HCT116 (cell line): ENCODE data around the gene FARSA. TPM values are rescaled to one million over a fixed set of nuclear protein-coding genes. Genes with fewer than 3 reads are reported as not detected.
A peak's percentile ranks its signal among the peaks of the same experiment; 100 is the strongest.
"Not testable (repeated sequence)": the region's sequence is repeated elsewhere in the genome, so short reads cannot be mapped to it uniquely, and the experiment has no call there.

Experiments used
- ATAC-seq: fragments of 200-7000 bp; cut with Tn5 transposase; 2 replicates; pipeline ENCODE4 v1.9.1; 2020; ENCODE audit warnings: mild to moderate bottlenecking, moderate library complexity
- BruUV-seq: library from RNA; stranded (reverse); fragments of 400-500 nt; replicated peaks from 2 replicates; lab custom pipeline; 2021; lab: Mats Ljungman, UMichigan
- CTCF ChIA-PET: fragments of 300-600 bp; sonication (Branson Sonifier 250); formaldehyde crosslinking; loops from one replicate; lab custom pipeline; 2021; ENCODE audit warnings: antibody characterized with exemption; lab: Charles Lee
- POLR2A ChIA-PET: fragments of 300-600, 350-600 bp; sonication (Branson Sonifier 250); formaldehyde crosslinking; loops from one replicate; lab custom pipeline; 2021; ENCODE audit warnings: antibody characterized with exemption; lab: Charles Lee
- RAD21 ChIA-PET, 2 experiments: fragments of 300-600 bp; sonication (Branson Sonifier 250); formaldehyde crosslinking; loops; one replicate each; lab custom pipeline; 2023; ENCODE audit warnings: low total read pairs in 2 of 2; ENCODE audit not compliant: uncharacterized antibody in 2 of 2, unreplicated experiment in 2 of 2, low non-redundant PET in 1 of 2; lab: Charles Lee
- DNase-seq: peaks from one replicate; pipeline ENCODE4 v3.0.0-alpha.2; 2010; ENCODE audit warnings: low read depth, low spot score
- H2AFZ ChIP-seq: fragments of 200-600 bp; shearing (Covaris generic), sonication (generic); 2 replicates; pipeline ENCODE4 v1.6.1; 2017; ENCODE audit warnings: low read depth, mixed run types, mixed read lengths, antibody characterized with exemption, low read length; ENCODE audit not compliant: poor library complexity, severe bottlenecking
- H3K27ac ChIP-seq: 2 replicates; pipeline ENCODE4 v1.5.1; 2012; ENCODE audit warnings: low read depth, low read length
- H3K27me3 ChIP-seq: fragments of 200-600 bp; sonication (generic); 2 replicates; pipeline ENCODE4 v1.6.1; 2016; ENCODE audit warnings: mixed run types, low read length, mixed read lengths; ENCODE audit not compliant: insufficient read depth
- H3K36me3 ChIP-seq, 2 experiments: fragments of 200-500 bp in 1 of 2; fragments of 200-600 bp in 1 of 2; sonication (Bioruptor generic) in 1 of 2; sonication (generic) in 1 of 2; 2 replicates each; pipeline versions ENCODE4 v1.5.1 to v1.6.1; 2014 to 2016; ENCODE audit warnings: low read length in 2 of 2, inconsistent platforms in 1 of 2, mixed read lengths in 1 of 2, mixed run types in 1 of 2; ENCODE audit not compliant: insufficient read depth in 2 of 2, control insufficient read depth in 1 of 2
- H3K4me1 ChIP-seq, 2 experiments: fragments of 200-600 bp in 1 of 2; sonication (generic) in 1 of 2; 2 replicates each; pipeline versions ENCODE4 v1.5.1 to v1.6.1; 2012 to 2017; ENCODE audit warnings: low read length in 2 of 2, inconsistent platforms in 1 of 2, mild to moderate bottlenecking in 1 of 2, mixed read lengths in 1 of 2, mixed run types in 1 of 2, moderate library complexity in 1 of 2; ENCODE audit not compliant: insufficient read depth in 2 of 2, control insufficient read depth in 1 of 2
- H3K4me2 ChIP-seq: fragments of 200-600 bp; sonication (generic); 2 replicates; pipeline ENCODE4 v1.6.1; 2017; ENCODE audit warnings: mixed run types, low read length, mixed read lengths
- H3K4me3 ChIP-seq, 2 experiments: fragments of 200-600 bp in 1 of 2; sonication (generic) in 1 of 2; replicated peaks in 1 of 2; 2 replicates each; pipeline ENCODE4 v1.5.1; 2011 to 2016; ENCODE audit warnings: low read length in 2 of 2, control low read depth in 1 of 2, low read depth in 1 of 2, mild to moderate bottlenecking in 1 of 2, mixed read lengths in 1 of 2, mixed run types in 1 of 2
- H3K79me2 ChIP-seq: fragments of 200-600 bp; sonication (generic); 2 replicates; pipeline ENCODE4 v1.6.1; 2017; ENCODE audit warnings: mild to moderate bottlenecking, mixed run types, low read length, moderate library complexity, mixed read lengths; ENCODE audit not compliant: insufficient read depth
- H3K9ac ChIP-seq: fragments of 200-600 bp; sonication (generic); 2 replicates; pipeline ENCODE4 v1.6.1; 2016; ENCODE audit warnings: low read length, mixed read lengths
- H3K9me2 ChIP-seq: fragments of 200-600 bp; sonication (generic), shearing (Covaris generic); 2 replicates; pipeline ENCODE4 v1.6.1; 2017; ENCODE audit warnings: mixed run types, mild to moderate bottlenecking, moderate library complexity; ENCODE audit not compliant: insufficient read depth
- H3K9me3 ChIP-seq, 2 experiments: fragments of 200-500 bp in 1 of 2; fragments of 200-600 bp in 1 of 2; sonication (Bioruptor generic) in 1 of 2; sonication (generic) in 1 of 2; 2 replicates each; pipeline ENCODE4 v1.6.1; 2014 to 2017; ENCODE audit warnings: low read length in 2 of 2, mixed read lengths in 2 of 2, inconsistent platforms in 1 of 2, low read depth in 1 of 2, mild to moderate bottlenecking in 1 of 2, mixed run types in 1 of 2, moderate library complexity in 1 of 2; ENCODE audit not compliant: control insufficient read depth in 1 of 2, insufficient read depth in 1 of 2
- H4K20me1 ChIP-seq: fragments of 200-600 bp; sonication (generic), shearing (Covaris generic); 2 replicates; pipeline ENCODE4 v1.6.1; 2017; ENCODE audit warnings: mixed run types, mild to moderate bottlenecking, moderate library complexity; ENCODE audit not compliant: insufficient read depth
- CBX3 ChIP-seq: IDR thresholded peaks from 2 replicates; pipeline ENCODE4 v1.6.1; 2012; ENCODE audit warnings: low read depth
- EGR1 ChIP-seq: IDR thresholded peaks from 2 replicates; pipeline ENCODE4 v1.6.1; 2012; ENCODE audit warnings: low read depth
- FOSL1 ChIP-seq: IDR thresholded peaks from 2 replicates; pipeline ENCODE4 v1.6.1; 2012; ENCODE audit warnings: low read depth
- POLR2A ChIP-seq: IDR thresholded peaks from 2 replicates; pipeline ENCODE4 v1.7.0; 2011; ENCODE audit warnings: borderline replicate concordance; ENCODE audit not compliant: insufficient read depth, insufficient read length; ENCODE audit errors: extremely low read depth
- POLR2AphosphoS5 ChIP-seq: IDR thresholded peaks from 2 replicates; pipeline ENCODE4 v1.6.1; 2011; ENCODE audit warnings: mild to moderate bottlenecking, low read depth, low read length, moderate library complexity
- SP1 ChIP-seq: IDR thresholded peaks from 2 replicates; pipeline ENCODE4 v1.6.1; 2012; ENCODE audit warnings: low read depth
- YY1 ChIP-seq: IDR thresholded peaks from 2 replicates; pipeline ENCODE4 v1.6.1; 2011; ENCODE audit warnings: low read length, low read depth, moderate library complexity, mild to moderate bottlenecking; ENCODE audit not compliant: insufficient replicate concordance; ENCODE audit errors: extremely low read depth
- ZFX ChIP-seq: fragments of 450-650 bp; IDR thresholded peaks from 2 replicates; pipeline ENCODE4 v1.6.1; 2017
- intact Hi-C: fragments of 100-400 bp; cut with micrococcal nuclease; formaldehyde crosslinking; loops from 2 replicates; pipeline ENCODE4 v1.10.0; 2022
- total RNA-seq: library from RNA; stranded (reverse); gene quantifications from one replicate; pipeline ENCODE4 v1.2.1, GENCODE V29; 2021; ENCODE audit not compliant: unreplicated experiment
- TF ChIP-seq, protein P1 (sequence below): IDR thresholded peaks from 2 replicates; pipeline ENCODE4 v1.6.1; 2012
- TF ChIP-seq, protein P2 (sequence below), 3 experiments: fragments of 200-600 bp in 1 of 3; sonication (generic) in 1 of 3; IDR thresholded peaks in 2 of 3; conservative IDR thresholded peaks in 1 of 3; 2 replicates each; pipeline ENCODE4 v1.5.1; 2012 to 2017; ENCODE audit warnings: low read depth in 2 of 3, low read length in 2 of 3, antibody characterized with exemption in 1 of 3, borderline replicate concordance in 1 of 3, control low read depth in 1 of 3, mild to moderate bottlenecking in 1 of 3, mixed read lengths in 1 of 3, mixed run types in 1 of 3, moderate library complexity in 1 of 3; ENCODE audit not compliant: insufficient read depth in 1 of 3
- TF ChIP-seq, protein P3 (sequence below): IDR thresholded peaks from 2 replicates; pipeline ENCODE4 v1.6.1; 2011; ENCODE audit warnings: mild to moderate bottlenecking, low read length, moderate library complexity; ENCODE audit not compliant: insufficient replicate concordance; ENCODE audit errors: extremely low read depth

The FARSA gene
- total RNA-seq, 1 experiment from 2014 or later = 129 TPM

DNA sequence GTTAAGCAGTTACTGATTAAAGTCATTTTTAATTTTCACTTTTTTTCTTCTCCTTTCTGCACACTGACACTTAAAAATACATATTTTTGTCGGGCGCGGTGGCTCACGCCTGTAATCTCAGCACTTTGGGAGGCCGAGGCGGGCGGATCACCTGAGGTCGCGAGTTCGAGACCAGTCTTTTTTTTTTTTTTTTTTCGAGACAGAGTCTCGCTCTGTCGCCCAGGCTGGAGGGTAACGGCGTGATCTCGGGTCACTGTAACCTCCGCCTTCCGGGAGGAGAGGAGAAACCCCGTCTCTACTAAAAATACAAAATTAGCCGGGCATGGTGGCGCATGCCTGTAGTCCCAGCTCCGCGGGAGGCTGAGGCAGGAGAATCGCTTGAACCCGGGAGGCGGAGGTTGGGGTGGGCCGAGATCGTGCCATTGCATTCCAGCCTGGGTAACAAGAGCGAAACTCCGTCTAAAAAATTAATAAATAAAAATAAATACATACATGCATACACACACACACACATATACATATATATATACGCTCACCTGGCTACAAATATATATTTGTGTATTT, 24.0 kb upstream of the FARSA start:
- H3K36me3 ChIP-seq = peaks cover 6 to 23% of the 10 kb centered on the region in 2 experiments; a peak in 2 of 4 replicates
- H3K9ac ChIP-seq = peak overlapping the region; percentile 97
- intact Hi-C loops, BruUV-seq, H3K27me3 ChIP-seq, H3K9me2 ChIP-seq, H3K9me3 ChIP-seq, RAD21 ChIA-PET, POLR2A ChIA-PET, DNase-seq, H4K20me1 ChIP-seq: not testable (repeated sequence)
- ATAC-seq = peak; percentile 44
- peaks cover 9 to 29% of the 10 kb centered on the region in 2 experiments for H3K4me1 ChIP-seq
- H3K79me2 ChIP-seq = peaks cover 44% of the 10 kb centered on the region
- H3K4me3 ChIP-seq = peak overlapping the region; percentile 75 to 92
- TF ChIP-seq CBX3 = peak; percentile 25
- H2AFZ ChIP-seq = peak overlapping the region; percentile 68
- H3K27ac ChIP-seq = peak overlapping the region; percentile 98
- CTCF ChIA-PET = interaction anchor here (3.6 kb wide), 1 partner anchor 8 kb away, joined by 15 read pairs; no protein-coding TSS in a partner anchor
- peak overlapping the region; percentile 86 for H3K4me2 ChIP-seq

DNA sequence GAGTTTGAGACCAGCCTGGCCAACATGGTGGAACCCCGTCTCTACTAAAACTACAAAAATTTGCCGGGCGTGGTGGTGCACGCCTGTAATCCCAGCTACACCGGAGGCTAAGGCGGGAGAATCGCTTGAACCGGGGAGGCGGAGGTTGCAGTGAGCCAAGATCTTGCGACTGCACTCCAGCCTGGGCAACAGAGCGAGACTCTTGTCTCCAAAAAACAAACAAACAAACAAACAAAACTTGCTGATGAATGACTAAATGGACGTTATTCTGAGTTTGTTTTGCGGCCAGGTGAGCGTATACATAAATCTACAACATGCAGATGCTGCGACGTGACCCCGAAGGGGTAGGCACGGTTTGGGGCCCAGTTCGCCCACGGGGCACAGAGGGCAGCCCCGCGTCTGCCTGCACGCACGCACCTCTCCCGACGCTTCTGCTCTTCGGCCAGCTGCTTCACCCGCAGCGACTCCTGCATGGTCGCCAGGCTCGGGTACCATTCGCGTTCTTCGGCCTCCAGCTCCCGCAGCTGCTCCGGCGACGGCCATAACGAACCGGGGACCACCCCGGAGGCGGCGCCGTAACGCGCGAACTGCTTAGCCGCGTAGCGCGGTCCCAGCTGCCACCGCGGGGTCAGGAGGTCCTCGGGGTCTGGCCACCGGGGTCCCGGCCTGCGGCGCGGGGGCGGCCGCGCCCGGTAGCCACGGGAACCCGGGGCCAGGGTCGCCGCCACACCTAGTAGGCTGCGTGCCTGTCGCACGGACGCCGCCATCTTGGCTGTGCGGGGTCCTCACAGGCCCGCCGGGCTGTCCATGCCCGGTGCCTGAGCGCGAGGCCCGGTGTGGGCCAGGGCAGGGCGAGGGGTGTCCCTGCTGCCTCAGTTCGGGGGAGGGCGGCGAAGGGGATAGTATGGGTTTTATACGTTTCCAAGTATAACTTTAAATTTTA, 23.2 kb upstream of the FARSA start, which contains the start of gene GADD45GIP1:
GADD45GIP1 (minus strand) TSS at position 778 of the 943 bp plus-strand sequence; CDS start at position 767, 11 bp downstream.
- peak within 1 kb of the TSS; percentile 68 for H2AFZ ChIP-seq
- CTCF ChIA-PET = interaction anchor here (3.6 kb wide), 1 partner anchor 9 kb away, joined by 15 read pairs; no protein-coding TSS in a partner anchor
- intact Hi-C loops = no loop called here
- no peak for TF ChIP-seq FOSL1
- peak; percentile 96 for TF ChIP-seq YY1
- TF ChIP-seq, protein P1, sequence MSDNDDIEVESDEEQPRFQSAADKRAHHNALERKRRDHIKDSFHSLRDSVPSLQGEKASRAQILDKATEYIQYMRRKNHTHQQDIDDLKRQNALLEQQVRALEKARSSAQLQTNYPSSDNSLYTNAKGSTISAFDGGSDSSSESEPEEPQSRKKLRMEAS = peak; percentile 83
- TF ChIP-seq POLR2AphosphoS5 = peak; percentile 95
- peak; percentile 96 for TF ChIP-seq ZFX
- 0 out of 2 replicates have a peak, but pooled peaks have one; percentile 25 for TF ChIP-seq SP1
- TF ChIP-seq, protein P2, sequence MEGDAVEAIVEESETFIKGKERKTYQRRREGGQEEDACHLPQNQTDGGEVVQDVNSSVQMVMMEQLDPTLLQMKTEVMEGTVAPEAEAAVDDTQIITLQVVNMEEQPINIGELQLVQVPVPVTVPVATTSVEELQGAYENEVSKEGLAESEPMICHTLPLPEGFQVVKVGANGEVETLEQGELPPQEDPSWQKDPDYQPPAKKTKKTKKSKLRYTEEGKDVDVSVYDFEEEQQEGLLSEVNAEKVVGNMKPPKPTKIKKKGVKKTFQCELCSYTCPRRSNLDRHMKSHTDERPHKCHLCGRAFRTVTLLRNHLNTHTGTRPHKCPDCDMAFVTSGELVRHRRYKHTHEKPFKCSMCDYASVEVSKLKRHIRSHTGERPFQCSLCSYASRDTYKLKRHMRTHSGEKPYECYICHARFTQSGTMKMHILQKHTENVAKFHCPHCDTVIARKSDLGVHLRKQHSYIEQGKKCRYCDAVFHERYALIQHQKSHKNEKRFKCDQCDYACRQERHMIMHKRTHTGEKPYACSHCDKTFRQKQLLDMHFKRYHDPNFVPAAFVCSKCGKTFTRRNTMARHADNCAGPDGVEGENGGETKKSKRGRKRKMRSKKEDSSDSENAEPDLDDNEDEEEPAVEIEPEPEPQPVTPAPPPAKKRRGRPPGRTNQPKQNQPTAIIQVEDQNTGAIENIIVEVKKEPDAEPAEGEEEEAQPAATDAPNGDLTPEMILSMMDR (IDR thresholded peaks at IDR 0.05 in 2 of 3, conservative IDR thresholded peaks at IDR 0.05 in 1 of 3; ENCODE audit: borderline replicate concordance in 1 of 3, insufficient read depth in 1 of 3, low read depth in 2 of 3, low read length in 2 of 3) = no peak
- peak; percentile 95 for TF ChIP-seq POLR2A
- TF ChIP-seq, protein P3, sequence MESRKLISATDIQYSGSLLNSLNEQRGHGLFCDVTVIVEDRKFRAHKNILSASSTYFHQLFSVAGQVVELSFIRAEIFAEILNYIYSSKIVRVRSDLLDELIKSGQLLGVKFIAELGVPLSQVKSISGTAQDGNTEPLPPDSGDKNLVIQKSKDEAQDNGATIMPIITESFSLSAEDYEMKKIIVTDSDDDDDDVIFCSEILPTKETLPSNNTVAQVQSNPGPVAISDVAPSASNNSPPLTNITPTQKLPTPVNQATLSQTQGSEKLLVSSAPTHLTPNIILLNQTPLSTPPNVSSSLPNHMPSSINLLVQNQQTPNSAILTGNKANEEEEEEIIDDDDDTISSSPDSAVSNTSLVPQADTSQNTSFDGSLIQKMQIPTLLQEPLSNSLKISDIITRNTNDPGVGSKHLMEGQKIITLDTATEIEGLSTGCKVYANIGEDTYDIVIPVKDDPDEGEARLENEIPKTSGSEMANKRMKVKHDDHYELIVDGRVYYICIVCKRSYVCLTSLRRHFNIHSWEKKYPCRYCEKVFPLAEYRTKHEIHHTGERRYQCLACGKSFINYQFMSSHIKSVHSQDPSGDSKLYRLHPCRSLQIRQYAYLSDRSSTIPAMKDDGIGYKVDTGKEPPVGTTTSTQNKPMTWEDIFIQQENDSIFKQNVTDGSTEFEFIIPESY = peak; percentile 39
- peak; percentile 55 for TF ChIP-seq EGR1
- peak; percentile 78; the same call in 1 of the 2 replicates for TF ChIP-seq CBX3

More for the DNA sequence above, 23.2 kb upstream of the FARSA start, which contains the start of gene GADD45GIP1:
- peak within 1 kb of the TSS; percentile 86 for H3K4me2 ChIP-seq
- H3K9ac ChIP-seq = peak within 1 kb of the TSS; percentile 97
- H3K9me2 ChIP-seq = no peaks in the 10 kb centered on the region
- H3K4me1 ChIP-seq = peaks cover 9 to 29% of the 10 kb centered on the region in 2 experiments
- peaks cover 7 to 27% of the 10 kb centered on the region in 2 experiments; a peak in 2 of 4 replicates for H3K36me3 ChIP-seq
- RAD21 ChIA-PET = interaction anchor here in 1 of 2 experiments (0.6 kb wide), 1 partner anchor 194 kb away, joined by 4 read pairs; the partner anchor contains the start of genes IER2 and STX10
- H3K9me3 ChIP-seq = no peaks in the 10 kb centered on the region
- no peaks in the 10 kb centered on the region for H3K27me3 ChIP-seq
- peak within 1 kb of the TSS; percentile 75 to 92 for H3K4me3 ChIP-seq
- no TSS peak for BruUV-seq
- H3K27ac ChIP-seq = peak within 1 kb of the TSS; percentile 98
- H4K20me1 ChIP-seq = no peaks in the 10 kb centered on the region; the same call in 1 of the 2 replicates
- H3K79me2 ChIP-seq = peaks cover 45% of the 10 kb centered on the region
- DNase-seq = peak; percentile 67
- ATAC-seq = peak; percentile 91
- POLR2A ChIA-PET = interaction anchor here (2.0 kb wide), 1 partner anchor 11 kb away, joined by 8 read pairs; the partner anchor contains the start of gene RAD23A
